ENCODE results near the gene ADAT3. TPM values are rescaled to one million over a fixed set of nuclear protein-coding genes. Genes with fewer than 3 reads are reported as not detected.

The ADAT3 gene
- total RNA-seq, 6 experiments from 2014 or later: 1.8 to 5.3 (median 2.7) TPM

- no peaks in the 10 kb centered on the region for H3K27me3 ChIP-seq
- no peaks in the 10 kb centered on the region for H3K9me3 ChIP-seq
- peak overlapping the region; percentile 33 to 92 (median 90) for H3K27ac ChIP-seq
- WGBS (ENCODE audit: insufficient coverage, low coverage, low lambda C conversion rate, missing lambda C conversion rate): 17% methylated on average over 1 of the region's 13 CpGs
- intact Hi-C loops (cut with DNase I): no loop called here
- no peak for ATAC-seq
- H3K4me1 ChIP-seq: peaks cover 0 to 66% (median 26%) of the 10 kb centered on the region in 4 donors
- TF ChIP-seq CTCF (IDR thresholded peaks at IDR 0.05) (no peak), POLR2A (IDR thresholded peaks at IDR 0.05) (no peak)
- H3K36me3 ChIP-seq: no peaks in the 10 kb centered on the region
- peak overlapping the region in 2 of 3 donors; percentile 21 to 31 for H3K4me3 ChIP-seq
- peak in 1 of 3 donors; percentile 60 for DNase-seq
Measured at GRCh38 chr19:1871630-1872029, 33.6 kb upstream of the ADAT3 start.

GRCh38 chr19:1872807-1873523 lies 32.2 kb upstream of the ADAT3 start:
- intact Hi-C loops (cut with DNase I): no loop called here
- WGBS (ENCODE audit: insufficient coverage, low coverage, low lambda C conversion rate, missing lambda C conversion rate): 93% methylated on average over 3 of the region's 25 CpGs
- peak in 1 of 4 donors; percentile 0 for ATAC-seq
- H3K27ac ChIP-seq: peak overlapping the region; percentile 90 to 96 (median 92)
- TF ChIP-seq CTCF (IDR thresholded peaks at IDR 0.05) (no peak), POLR2A (IDR thresholded peaks at IDR 0.05) (no peak)
- H3K4me1 ChIP-seq: peaks cover 0 to 58% (median 27%) of the 10 kb centered on the region in 4 donors
- H3K9me3 ChIP-seq: no peaks in the 10 kb centered on the region
- peak overlapping the region; percentile 4 to 99 (median 85) for H3K4me3 ChIP-seq
- no peak for DNase-seq
- no peaks in the 10 kb centered on the region for H3K36me3 ChIP-seq
- no peaks in the 10 kb centered on the region for H3K27me3 ChIP-seq

- peaks cover 0 to 58% (median 27%) of the 10 kb centered on the region in 4 donors for H3K4me1 ChIP-seq
- peak; percentile 9 to 26 (median 18) for ATAC-seq
Measured at GRCh38 chr19:1873524-1874473, 31.4 kb upstream of the ADAT3 start.

More at GRCh38 chr19:1873524-1874473, 31.4 kb upstream of the ADAT3 start:
- Histone ChIP-seq H3K36me3 (no peaks in the 10 kb centered on the region), H3K4me3 (peak overlapping the region; percentile 85 to 99 (median 96)), H3K27me3 (no peaks in the 10 kb centered on the region), H3K27ac (peak overlapping the region; percentile 90 to 96 (median 92)), H3K9me3 (no peaks in the 10 kb centered on the region)
- no peak for TF ChIP-seq POLR2A (IDR thresholded peaks at IDR 0.05)
- TF ChIP-seq CTCF (IDR thresholded peaks at IDR 0.05): no peak
- intact Hi-C loops (cut with DNase I): no loop called here
- peak in 2 of 3 donors; percentile 61 to 76 for DNase-seq
- WGBS (ENCODE audit: insufficient coverage, low coverage, low lambda C conversion rate, missing lambda C conversion rate): 21% methylated on average over 15 of the region's 29 CpGs
